SHP77 (cell line): ENCODE results near the gene BUB3.

Source experiments
- DNase-seq, 2 experiments: peaks; one replicate each; lab custom pipeline; 2025; lab: John Stamatoyannopoulos, UW

Gene BUB3

DNA sequence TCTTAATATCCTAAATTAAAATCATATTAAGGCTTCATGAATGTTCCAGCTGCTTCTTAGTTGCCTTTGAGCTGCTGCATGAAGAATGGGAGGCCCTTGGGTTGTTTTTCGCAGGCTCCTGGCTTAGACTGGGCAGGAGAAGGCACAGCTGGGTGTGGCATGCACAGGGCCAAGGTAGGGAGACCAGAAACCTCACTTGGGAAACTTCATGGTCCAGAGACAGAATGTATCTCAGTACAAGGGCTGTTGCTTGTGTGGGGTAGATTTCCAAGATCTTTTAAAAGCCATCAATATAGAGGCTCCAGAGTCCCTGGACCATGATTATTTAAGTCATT lies 49.9 kb downstream of the BUB3 start:
- no peak for DNase-seq

DNA sequence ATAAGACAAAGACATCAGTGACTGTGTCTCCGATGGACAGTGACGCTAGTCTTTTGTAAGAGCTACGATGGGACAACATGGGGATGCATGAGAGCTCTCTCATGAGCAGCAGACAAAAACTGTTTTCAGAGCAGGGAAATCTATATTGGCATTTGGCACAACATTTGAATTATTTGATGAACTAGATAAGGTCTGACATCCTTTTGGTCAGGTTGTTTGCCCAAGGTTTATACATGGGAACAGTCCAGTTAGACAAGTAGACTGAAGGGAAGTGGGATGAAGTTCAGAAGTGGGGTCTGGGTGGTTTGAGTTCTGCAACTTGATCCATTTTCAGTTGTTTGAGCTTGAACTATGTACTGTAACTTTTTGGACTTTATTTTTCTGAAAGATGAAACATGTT lies 50.8 kb downstream of the BUB3 start:
- no peak for DNase-seq

- no peak for DNase-seq
Measured at GRCh38 chr10:123212063-123212462, 57.9 kb downstream of the BUB3 start.

- no peak for DNase-seq
Measured at GRCh38 chr10:123212640-123213039, 58.4 kb downstream of the BUB3 start.

GRCh38 chr10:123213192-123213591 lies 59.0 kb downstream of the BUB3 start:
- no peak for DNase-seq
